ENCODE data around the gene CPT1B. TPM values are rescaled to one million over a fixed set of nuclear protein-coding genes. Genes with fewer than 3 reads are reported as not detected.

The CPT1B gene
- total and polyA plus RNA-seq, 2 donors (not counting 1 experiment from before 2014, with no cell fraction given) = 0.82 to 4.8 TPM

DNA sequence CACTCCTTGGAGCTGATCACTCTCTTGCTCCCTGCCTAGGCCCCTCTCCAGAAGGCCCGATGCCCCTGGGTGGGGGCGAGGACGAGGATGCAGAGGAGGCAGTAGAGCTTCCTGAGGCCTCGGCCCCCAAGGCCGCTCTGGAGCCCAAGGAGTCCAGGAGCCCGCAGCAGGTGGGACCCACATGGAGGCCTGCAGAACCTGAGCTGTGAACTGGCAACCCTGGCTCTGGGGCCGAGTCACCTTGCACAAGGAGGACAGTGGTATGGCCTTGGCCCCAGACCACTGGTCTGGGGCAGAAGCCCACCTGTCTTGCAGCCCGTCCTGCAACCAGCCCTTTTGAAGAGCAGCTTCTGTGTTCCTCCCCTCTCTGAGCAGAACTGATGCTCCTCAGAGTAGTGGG is 59.1 kb downstream of the CPT1B start:
- peaks cover 2% of the 10 kb centered on the region for H3K4me1 ChIP-seq (ENCODE audit: control insufficient read depth, extremely low read depth, insufficient read depth, low read length)
- no peaks in the 10 kb centered on the region for H4K20me1 ChIP-seq (ENCODE audit: control insufficient read depth, extremely low read depth, insufficient read depth, low read length)
- no peak overlapping the region for H3K4me2 ChIP-seq (ENCODE audit: extremely low read depth, insufficient read depth, low read length)
- H3K27me3 ChIP-seq (ENCODE audit: control insufficient read depth, insufficient read depth, low read length) = no peaks in the 10 kb centered on the region
- H3K4me3 ChIP-seq (replicated peaks in 1 of 4; ENCODE audit: control extremely low read depth in 1 of 4, insufficient read depth in 1 of 4, low read depth in 3 of 4, low read length in 4 of 4) = no peak overlapping the region
- H3K9ac ChIP-seq (ENCODE audit: insufficient read depth, low read length) = no peak overlapping the region
- no peak overlapping the region for H2AFZ ChIP-seq (ENCODE audit: low read length)
- no peaks in the 10 kb centered on the region for H3K9me3 ChIP-seq (ENCODE audit: control insufficient read depth, insufficient read depth, low read depth, low read length)
- no peak for DNase-seq (ENCODE audit: low read depth in 2 of 2)
- H3K79me2 ChIP-seq (ENCODE audit: control insufficient read depth, insufficient read depth, low read length) = peaks cover 27% of the 10 kb centered on the region
- H3K27ac ChIP-seq (ENCODE audit: insufficient read depth, low read length) = no peak overlapping the region
- no peak for TF ChIP-seq EZH2 (IDR thresholded peaks at IDR 0.05; ENCODE audit: low read length, missing control alignments)
- TF ChIP-seq, protein P1, sequence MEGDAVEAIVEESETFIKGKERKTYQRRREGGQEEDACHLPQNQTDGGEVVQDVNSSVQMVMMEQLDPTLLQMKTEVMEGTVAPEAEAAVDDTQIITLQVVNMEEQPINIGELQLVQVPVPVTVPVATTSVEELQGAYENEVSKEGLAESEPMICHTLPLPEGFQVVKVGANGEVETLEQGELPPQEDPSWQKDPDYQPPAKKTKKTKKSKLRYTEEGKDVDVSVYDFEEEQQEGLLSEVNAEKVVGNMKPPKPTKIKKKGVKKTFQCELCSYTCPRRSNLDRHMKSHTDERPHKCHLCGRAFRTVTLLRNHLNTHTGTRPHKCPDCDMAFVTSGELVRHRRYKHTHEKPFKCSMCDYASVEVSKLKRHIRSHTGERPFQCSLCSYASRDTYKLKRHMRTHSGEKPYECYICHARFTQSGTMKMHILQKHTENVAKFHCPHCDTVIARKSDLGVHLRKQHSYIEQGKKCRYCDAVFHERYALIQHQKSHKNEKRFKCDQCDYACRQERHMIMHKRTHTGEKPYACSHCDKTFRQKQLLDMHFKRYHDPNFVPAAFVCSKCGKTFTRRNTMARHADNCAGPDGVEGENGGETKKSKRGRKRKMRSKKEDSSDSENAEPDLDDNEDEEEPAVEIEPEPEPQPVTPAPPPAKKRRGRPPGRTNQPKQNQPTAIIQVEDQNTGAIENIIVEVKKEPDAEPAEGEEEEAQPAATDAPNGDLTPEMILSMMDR (conservative IDR thresholded peaks at IDR 0.05 in 1 of 2, IDR thresholded peaks at IDR 0.05 in 1 of 2; ENCODE audit: low read depth in 1 of 2, low read length in 2 of 2) = no peak
- peaks cover 23% of the 10 kb centered on the region for H3K36me3 ChIP-seq (ENCODE audit: control insufficient read depth, insufficient read depth, low read length)

Other genes with a start within 250 kb of the CPT1B start
- 34.4 and 44.4 TPM in 2 replicates for gene PPP6R2, start 235.1 kb downstream of the CPT1B start, total RNA-seq
- 19.7 and 24.6 TPM in 2 replicates for gene PPP6R2, start 235.1 kb downstream of the CPT1B start, polyA plus RNA-seq
- gene SBF1, start 103.4 kb downstream of the CPT1B start, total RNA-seq = 69.1 and 75.8 TPM in 2 replicates
- 13.5 and 18.7 TPM in 2 replicates for gene SBF1, start 103.4 kb downstream of the CPT1B start, polyA plus RNA-seq
- gene ADM2, start 96.9 kb downstream of the CPT1B start, total RNA-seq = 2.8 and 5.8 TPM in 2 replicates
- 0.67 and 0.73 TPM in 2 replicates for gene ADM2, start 96.9 kb downstream of the CPT1B start, polyA plus RNA-seq
- gene MIOX, start 91.6 kb downstream of the CPT1B start, total RNA-seq = under 0.01 and 0.17 TPM in 2 replicates
- 0.06 TPM in 1 of 2 replicates, not detected in the other for gene MIOX, start 91.6 kb downstream of the CPT1B start, polyA plus RNA-seq
- gene LMF2, start 70.7 kb downstream of the CPT1B start, total RNA-seq = 25.9 and 37.8 TPM in 2 replicates
- 25.2 and 25.8 TPM in 2 replicates for gene LMF2, start 70.7 kb downstream of the CPT1B start, polyA plus RNA-seq
- gene NCAPH2, start 70.2 kb downstream of the CPT1B start, total RNA-seq = 18.3 and 20.0 TPM in 2 replicates
- gene NCAPH2, start 70.2 kb downstream of the CPT1B start, polyA plus RNA-seq = 12.0 and 23.1 TPM in 2 replicates
- 3.1 and 3.6 TPM in 2 replicates for gene SCO2, start 52.8 kb downstream of the CPT1B start, total RNA-seq
- 0.42 and 0.66 TPM in 2 replicates for gene SCO2, start 52.8 kb downstream of the CPT1B start, polyA plus RNA-seq
- 40.1 and 40.8 TPM in 2 replicates for gene TYMP, start 48.4 kb downstream of the CPT1B start, total RNA-seq
- 2.3 and 3.7 TPM in 2 replicates for gene TYMP, start 48.4 kb downstream of the CPT1B start, polyA plus RNA-seq
- 0.17 and 0.51 TPM in 2 replicates for gene KLHDC7B, start 32.5 kb downstream of the CPT1B start, total RNA-seq
- gene KLHDC7B, start 32.5 kb downstream of the CPT1B start, polyA plus RNA-seq = 0.02 TPM in 1 of 2 replicates, not detected in the other
- 0.33 TPM in 1 of 2 replicates, not detected in the other for gene SYCE3, start 15.5 kb downstream of the CPT1B start, total RNA-seq
- 0.30 TPM in 1 of 2 replicates, not detected in the other for gene SYCE3, start 15.5 kb downstream of the CPT1B start, polyA plus RNA-seq
- gene CHKB, start 4.4 kb upstream of the CPT1B start, total RNA-seq = 15.2 and 22.8 TPM in 2 replicates
- 18.2 and 21.9 TPM in 2 replicates for gene CHKB, start 4.4 kb upstream of the CPT1B start, polyA plus RNA-seq
- gene MAPK8IP2, start 22.4 kb upstream of the CPT1B start, total RNA-seq = 0.17 and 0.26 TPM in 2 replicates
- gene MAPK8IP2, start 22.4 kb upstream of the CPT1B start, polyA plus RNA-seq = 0.10 and 0.11 TPM in 2 replicates
- 16.7 and 19.5 TPM in 2 replicates for gene ARSA, start 49.7 kb upstream of the CPT1B start, total RNA-seq
- 6.4 and 10.5 TPM in 2 replicates for gene ARSA, start 49.7 kb upstream of the CPT1B start, polyA plus RNA-seq
- 0.26 and 0.33 TPM in 2 replicates for gene SHANK3, start 94.4 kb upstream of the CPT1B start, total RNA-seq
- gene SHANK3, start 94.4 kb upstream of the CPT1B start, polyA plus RNA-seq = 0.12 and 0.17 TPM in 2 replicates
- gene ACR, start 159.8 kb upstream of the CPT1B start, total RNA-seq = not detected in 2 replicates
- gene ACR, start 159.8 kb upstream of the CPT1B start, polyA plus RNA-seq = not detected in 2 replicates
- gene RABL2B, start 205.2 kb upstream of the CPT1B start, total RNA-seq = 7.4 and 11.4 TPM in 2 replicates
- 23.6 and 26.7 TPM in 2 replicates for gene RABL2B, start 205.2 kb upstream of the CPT1B start, polyA plus RNA-seq